HG03196 (cell line): ENCODE results near the gene APOL3.
"Not testable (repeated sequence)": the region's sequence is repeated elsewhere in the genome, so short reads cannot be mapped to it uniquely, and the experiment has no call there.

Experiments used
- ATAC-seq: cut with Tn5 transposase; IDR thresholded peaks from one replicate; pipeline ENCODE4 v1.9.1; 2021; ENCODE audit not compliant: unreplicated experiment

Gene APOL3

DNA sequence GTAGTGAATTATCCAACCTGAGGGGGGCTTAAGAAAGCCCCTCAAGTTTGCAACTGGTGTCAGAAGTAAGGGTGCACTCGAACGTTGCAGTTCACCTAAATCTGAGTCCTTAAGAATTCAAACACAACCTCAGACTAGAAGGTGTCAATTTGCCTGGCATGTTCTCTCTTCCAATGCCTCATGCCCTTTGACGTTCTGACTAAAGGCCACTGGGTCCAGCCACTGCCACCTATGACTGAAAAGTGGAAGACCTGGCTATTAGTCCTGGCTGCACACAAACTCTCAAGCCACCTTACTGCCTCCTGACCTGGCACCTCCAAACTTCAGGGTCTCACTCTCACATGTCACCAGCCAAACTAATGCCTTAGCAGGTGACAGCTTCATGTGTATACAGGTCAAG, 33.0 kb upstream of the APOL3 start:
- ATAC-seq = no peak

- no peak for ATAC-seq
These were observed 32.6 kb upstream of the APOL3 start for GRCh38 chr22:36193171-36193570.

DNA sequence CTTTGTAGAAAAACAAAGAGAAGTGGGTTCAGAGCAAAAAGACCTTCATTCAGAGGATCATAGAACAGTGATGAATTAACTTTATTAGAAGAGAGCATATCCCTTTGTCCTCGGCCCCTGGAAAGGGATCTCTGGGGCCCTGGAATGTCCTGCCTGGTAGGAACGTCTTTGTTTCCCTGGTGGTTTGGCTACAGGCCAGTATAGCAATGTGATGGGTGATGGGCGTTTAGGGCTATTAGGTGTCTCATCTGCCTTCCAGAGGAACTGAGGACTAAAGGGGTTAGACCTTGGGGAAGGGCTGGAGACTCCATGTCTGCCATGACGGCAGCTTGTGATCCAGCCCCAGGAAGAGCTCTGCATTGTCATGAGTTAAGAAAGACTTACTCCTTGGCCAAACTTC, 32.0 kb upstream of the APOL3 start:
- no peak for ATAC-seq

DNA sequence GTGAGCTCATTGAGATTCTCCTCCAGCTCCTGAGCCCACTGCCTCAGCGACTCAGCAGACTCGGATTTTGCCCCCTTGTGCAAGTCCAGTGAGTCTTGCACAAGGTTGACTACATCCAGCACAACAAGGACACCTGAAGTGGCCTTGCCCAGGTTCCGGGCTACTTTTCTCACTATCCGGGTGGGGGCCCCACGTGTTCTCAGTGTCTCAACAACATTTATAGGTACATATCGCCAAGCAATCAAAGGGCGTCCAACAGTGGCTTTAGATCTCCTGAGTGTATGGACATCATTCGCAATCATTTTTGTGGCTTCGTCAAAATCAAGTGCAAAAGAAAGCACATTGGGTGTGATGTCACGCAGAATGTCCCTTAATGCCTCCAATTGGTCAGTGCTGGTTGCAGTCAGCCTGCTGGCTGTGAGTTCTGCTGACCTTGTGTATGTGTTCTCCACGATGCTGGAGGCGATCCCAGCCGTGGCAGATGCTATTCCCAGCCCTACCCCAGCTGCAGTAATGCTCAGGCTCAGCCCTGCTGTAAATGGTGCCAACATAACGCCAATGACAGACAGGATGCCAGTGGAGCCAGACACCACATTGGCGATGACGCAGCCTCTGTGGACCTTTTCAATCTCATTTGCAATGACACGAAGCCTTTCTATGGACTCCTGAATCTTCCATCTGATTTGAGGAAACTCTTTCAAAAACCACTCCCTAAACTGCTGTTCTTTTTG, 30.7 kb upstream of the APOL3 start:
- no peak for ATAC-seq

- not testable (repeated sequence) for ATAC-seq
These were observed 27.3 kb upstream of the APOL3 start for GRCh38 chr22:36187862-36188261.

DNA sequence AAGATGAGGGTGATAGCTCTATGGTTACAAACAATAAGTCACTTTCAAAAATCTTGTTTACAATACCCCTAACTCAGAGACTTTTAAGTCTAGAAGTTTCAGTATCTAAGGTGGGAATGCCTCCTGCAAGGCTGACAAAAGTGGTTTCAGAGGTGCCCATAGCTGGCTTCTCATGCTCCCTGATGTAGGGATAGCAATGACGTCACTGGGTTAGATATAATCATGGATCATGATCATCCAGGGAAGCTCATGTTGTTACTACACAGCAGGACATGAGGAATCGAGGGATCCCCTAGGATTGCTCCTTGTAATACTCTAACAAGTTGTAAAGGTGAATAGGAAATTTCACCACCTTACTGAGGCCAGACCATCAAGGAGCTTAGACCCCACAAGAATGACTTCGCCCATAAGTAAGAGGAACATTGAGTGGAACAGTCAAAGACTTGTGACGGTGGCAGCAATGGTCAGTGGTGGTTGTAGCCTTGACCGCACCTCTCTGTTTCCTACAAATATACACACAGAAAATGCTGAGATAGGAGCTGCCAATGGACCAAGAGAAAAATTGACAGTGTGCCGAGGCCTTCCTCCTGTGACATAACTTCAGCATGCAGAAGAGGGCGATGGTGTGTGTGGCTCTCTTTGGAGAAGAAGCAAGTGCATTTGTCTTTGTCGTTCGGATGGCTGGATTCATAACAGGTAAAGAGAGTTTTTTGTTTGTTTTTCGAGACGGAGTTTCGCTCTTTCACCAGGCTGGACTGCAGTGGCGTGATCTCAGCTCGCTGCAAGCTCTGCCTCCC, 25.5 kb upstream of the APOL3 start:
- no peak for ATAC-seq

DNA sequence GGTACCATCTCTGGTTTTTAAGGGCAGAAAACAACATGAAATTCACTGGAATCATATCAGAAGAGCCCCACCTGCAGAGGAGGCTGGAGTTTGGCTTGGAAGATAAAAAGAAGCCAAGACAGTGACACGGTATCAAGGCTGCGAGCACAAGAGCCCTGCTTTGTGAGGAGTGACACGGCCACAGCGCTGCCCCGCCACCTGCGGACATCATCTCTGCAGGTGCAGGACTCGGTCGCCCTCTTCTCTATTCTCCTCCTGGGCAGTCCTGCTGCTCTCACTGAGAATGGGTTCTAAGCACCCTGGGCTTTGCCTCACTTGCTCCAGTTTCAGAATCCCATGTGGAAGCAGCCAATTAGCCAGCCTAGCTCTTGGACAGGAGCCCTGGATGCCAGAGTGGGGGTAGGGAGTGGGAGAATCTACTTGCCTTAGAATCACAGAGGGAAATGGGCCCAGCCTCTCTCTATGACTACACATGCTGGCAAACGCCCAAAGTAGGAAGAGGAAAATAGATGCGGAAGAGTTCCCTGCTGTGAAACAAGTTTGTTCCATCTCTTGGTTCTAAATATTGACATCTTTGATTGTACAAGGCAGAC, 24.0 kb upstream of the APOL3 start:
- no peak for ATAC-seq

DNA sequence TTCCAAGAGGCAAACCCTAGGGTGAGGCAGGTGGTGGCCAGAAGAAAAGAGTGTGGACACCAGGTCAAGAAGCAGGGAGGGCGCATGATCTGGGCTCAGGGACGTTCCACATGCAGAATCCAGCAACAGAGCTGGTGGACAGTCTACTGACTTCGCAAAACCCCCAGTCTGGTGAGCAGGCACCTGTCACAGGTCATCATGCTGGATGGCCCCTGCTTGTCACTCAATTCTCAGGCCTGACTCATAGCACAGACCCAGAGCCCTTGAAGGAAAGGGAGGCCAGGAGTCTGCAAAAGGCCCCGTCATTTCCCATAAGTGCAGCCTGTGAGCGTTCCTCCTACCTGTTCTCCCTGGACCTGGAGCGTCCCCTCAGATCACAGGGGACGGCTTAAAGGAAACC, 22.9 kb upstream of the APOL3 start:
- no peak for ATAC-seq

GRCh38 chr22:36182857-36183256, 22.3 kb upstream of the APOL3 start:
- no peak for ATAC-seq

- no peak for ATAC-seq
These were observed 21.5 kb upstream of the APOL3 start for GRCh38 chr22:36182056-36182455.

DNA sequence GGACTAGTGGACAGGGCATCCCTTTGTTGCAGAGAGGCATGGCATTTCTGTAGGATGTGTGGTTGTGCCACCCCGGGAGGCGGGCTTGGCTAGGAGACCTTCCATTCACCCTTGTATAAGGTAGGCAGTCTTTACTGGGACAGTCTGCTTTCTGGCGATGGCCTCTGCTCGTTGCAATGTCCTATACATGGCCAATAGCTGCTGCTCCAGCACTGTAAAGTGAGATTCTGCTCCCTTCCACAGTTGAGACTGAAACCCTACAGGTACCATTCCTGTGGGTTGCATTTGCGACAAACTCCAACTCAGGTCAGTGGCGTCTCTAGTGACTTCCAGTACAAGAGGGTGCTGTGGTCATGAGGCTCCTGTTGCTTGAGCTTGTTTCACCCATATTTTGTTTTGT, 20.4 kb upstream of the APOL3 start:
- ATAC-seq = no peak

DNA sequence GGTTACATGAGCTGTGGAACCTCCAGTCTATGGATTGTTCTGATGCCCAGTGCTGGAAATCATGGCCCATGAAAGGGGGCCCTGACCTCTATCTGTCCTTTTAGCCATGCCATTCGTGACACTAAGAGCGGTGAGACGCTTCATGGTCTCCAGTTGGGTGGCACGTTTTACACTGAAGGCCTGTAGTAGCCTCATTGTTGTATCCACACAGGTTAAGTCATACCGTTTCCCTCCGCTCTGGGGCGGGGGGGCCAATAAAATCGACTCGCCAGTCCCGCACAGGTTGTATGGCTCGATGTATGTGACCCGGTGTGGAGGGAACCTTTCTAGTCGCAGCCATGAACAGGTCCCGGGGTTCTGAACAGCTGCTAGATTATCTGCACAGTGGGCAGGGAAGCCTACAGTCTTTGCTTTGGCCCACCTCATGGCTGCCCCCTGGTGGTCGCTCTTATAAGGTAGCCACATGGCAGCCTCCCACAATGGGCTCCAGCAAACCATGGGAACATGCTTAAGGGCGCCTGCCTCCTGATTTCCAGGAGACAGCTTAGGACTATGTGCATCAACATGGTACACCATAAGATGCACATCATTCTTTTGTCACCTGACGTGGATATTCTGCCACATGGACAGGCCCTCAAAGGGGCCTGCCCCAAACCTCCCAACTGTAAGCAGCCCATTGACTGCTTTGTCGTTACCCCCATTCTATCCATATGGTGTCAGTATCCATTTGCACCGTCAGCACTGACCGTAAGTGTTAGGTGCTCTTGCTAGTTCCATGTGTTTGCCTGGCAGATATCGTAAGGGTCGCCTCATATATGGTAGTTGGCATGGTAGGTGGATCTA, 19.7 kb upstream of the APOL3 start:
- ATAC-seq = no peak

GRCh38 chr22:36177160-36177559, 16.6 kb upstream of the APOL3 start:
- no peak for ATAC-seq

GRCh38 chr22:36175892-36176291, 15.3 kb upstream of the APOL3 start:
- ATAC-seq = no peak

DNA sequence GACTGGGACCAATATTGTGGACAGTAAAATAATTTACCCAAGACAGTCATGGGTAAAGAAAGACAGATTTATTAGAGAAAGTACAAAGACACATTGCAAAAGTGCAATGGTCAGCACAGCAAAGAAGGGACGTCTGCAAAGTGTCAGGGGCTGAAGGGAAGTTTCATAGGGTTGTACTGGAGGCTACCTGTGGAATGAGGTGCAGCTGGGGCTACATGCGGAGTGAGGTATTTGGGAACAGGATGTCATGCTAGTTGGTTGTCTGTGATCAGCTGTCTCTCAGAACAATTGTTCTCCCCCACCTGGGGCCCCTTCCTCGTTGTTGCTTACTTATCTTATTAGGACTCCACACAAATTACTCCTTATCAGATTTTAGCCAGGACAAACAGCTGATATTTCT, 11.4 kb upstream of the APOL3 start:
- no peak for ATAC-seq

GRCh38 chr22:36166518-36167220, 6.1 kb upstream of the APOL3 start:
- ATAC-seq = no peak

GRCh38 chr22:36166086-36166485, 5.5 kb upstream of the APOL3 start:
- no peak for ATAC-seq

DNA sequence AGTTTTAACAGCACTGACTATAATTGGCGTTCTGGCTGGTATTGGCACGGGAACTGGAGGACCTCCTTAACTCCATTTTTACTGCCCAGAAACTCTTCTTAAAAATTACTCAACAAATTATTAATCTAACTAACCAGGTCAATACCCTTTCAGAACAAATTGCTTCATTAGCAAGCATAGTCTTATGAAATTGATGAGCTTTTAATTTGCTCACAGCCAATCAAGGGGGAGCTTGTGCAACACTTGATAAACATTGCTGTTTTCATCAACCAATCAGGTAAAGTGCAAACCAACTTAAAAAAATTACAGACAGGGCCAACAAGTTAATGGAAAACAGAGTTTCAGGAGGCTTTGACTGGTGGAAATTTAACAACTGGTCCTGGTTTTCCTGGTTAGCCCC, 4.6 kb upstream of the APOL3 start:
- ATAC-seq = no peak

- ATAC-seq = no peak
These were observed 4.1 kb upstream of the APOL3 start for GRCh38 chr22:36164621-36165020.

- no peak for ATAC-seq
These were observed 2.9 kb upstream of the APOL3 start for GRCh38 chr22:36163497-36163896.
